HepG2 (cell line): ENCODE results near the gene ADGRD1.

ENCODE experiments used
- CEBPG ChIP-seq: IDR thresholded peaks from 2 replicates; pipeline ENCODE4 v1.6.1; 2016
- CHCHD3 ChIP-seq: sonication (generic); formaldehyde crosslinking; IDR thresholded peaks from 2 replicates; pipeline ENCODE4 v1.8.0; 2022; ENCODE audit warnings: mild to moderate bottlenecking, missing genetic modification reagents, moderate library complexity
- CTCF ChIP-seq: sonication (generic); formaldehyde crosslinking; IDR thresholded peaks from 2 replicates; pipeline ENCODE4 v1.5.0; 2020; ENCODE audit warnings: mild to moderate bottlenecking, missing genetic modification reagents, moderate library complexity
- EZH2 ChIP-seq: conservative IDR thresholded peaks from 2 replicates; pipeline ENCODE4 v1.6.1; 2012; ENCODE audit warnings: mild to moderate bottlenecking, low read depth, low read length, moderate library complexity
- TGIF2 ChIP-seq: IDR thresholded peaks from 2 replicates; pipeline ENCODE4 v1.6.1; 2016; ENCODE audit warnings: control low read depth, missing compliant biosample characterization

- TF ChIP-seq CTCF (CRISPR knock-in tag) (no peak), TGIF2 (CRISPR knock-in tag) (no peak), CHCHD3 (CRISPR knock-in tag) (no peak), CEBPG (CRISPR knock-in tag) (no peak), EZH2 (no peak)
These were observed 154.7 kb downstream of the ADGRD1 start for GRCh38 chr12:131108177-131108955.
